Measurements from ENCODE around the gene TIGAR.

TIGAR gene

GRCh38 chr12:4273273-4273651 is 47.8 kb upstream of the TIGAR start:
- Histone ChIP-seq H3K4me1 (ENCODE audit: insufficient read depth, low read length, severe bottlenecking) (peaks cover 25% of the 10 kb centered on the region), H3K79me2 (ENCODE audit: insufficient read depth, low read length) (no peaks in the 10 kb centered on the region), H3K9me3 (ENCODE audit: low read length) (no peaks in the 10 kb centered on the region), H3K27me3 (ENCODE audit: insufficient read depth, low read length) (peaks cover 12% of the 10 kb centered on the region), H3K4me2 (ENCODE audit: low read length) (no peak overlapping the region), H2AFZ (ENCODE audit: low read length) (no peak overlapping the region), H3K9me2 (ENCODE audit: low read depth, low read length) (no peaks in the 10 kb centered on the region), H3K9ac (ENCODE audit: low read length) (no peak overlapping the region), H4K20me1 (ENCODE audit: insufficient read depth, low read length) (no peaks in the 10 kb centered on the region), H3K36me3 (ENCODE audit: insufficient read depth, low read length) (no peaks in the 10 kb centered on the region), H3K4me3 (ENCODE audit: low read depth, low read length, poor library complexity, severe bottlenecking) (no peak overlapping the region), H3K27ac (ENCODE audit: low read depth, low read length, poor library complexity, severe bottlenecking) (no peak overlapping the region), H3F3A (ENCODE audit: insufficient read depth, low read length) (no peaks in the 10 kb centered on the region)
- TF ChIP-seq EZH2 (IDR thresholded peaks at IDR 0.05; ENCODE audit: borderline replicate concordance, low read length) (no peak), CTCF (IDR thresholded peaks at IDR 0.05; ENCODE audit: low read length) (no peak)

GRCh38 chr12:4273652-4274395 is 47.2 kb upstream of the TIGAR start, which contains the start of gene CCND2:
Gene CCND2 (plus strand): TSS chr12:4273762. CDS start chr12:4274041, 279 bp downstream.
- Histone ChIP-seq H3K4me2 (ENCODE audit: low read length) (no peak within 1 kb of the TSS), H3K36me3 (ENCODE audit: insufficient read depth, low read length) (no peaks in the 10 kb centered on the region), H3K4me1 (ENCODE audit: insufficient read depth, low read length, severe bottlenecking) (peaks cover 22% of the 10 kb centered on the region), H3K9ac (ENCODE audit: low read length) (no peak within 1 kb of the TSS), H3K27me3 (ENCODE audit: insufficient read depth, low read length) (peaks cover 8% of the 10 kb centered on the region; the same call in 1 of the 2 replicates), H3K4me3 (ENCODE audit: low read depth, low read length, poor library complexity, severe bottlenecking) (no peak within 1 kb of the TSS), H2AFZ (ENCODE audit: low read length) (no peak within 1 kb of the TSS), H3K9me2 (ENCODE audit: low read depth, low read length) (no peaks in the 10 kb centered on the region), H4K20me1 (ENCODE audit: insufficient read depth, low read length) (no peaks in the 10 kb centered on the region), H3F3A (ENCODE audit: insufficient read depth, low read length) (no peaks in the 10 kb centered on the region), H3K27ac (ENCODE audit: low read depth, low read length, poor library complexity, severe bottlenecking) (no peak within 1 kb of the TSS), H3K9me3 (ENCODE audit: low read length) (no peaks in the 10 kb centered on the region), H3K79me2 (ENCODE audit: insufficient read depth, low read length) (no peaks in the 10 kb centered on the region)
- TF ChIP-seq CTCF (IDR thresholded peaks at IDR 0.05; ENCODE audit: low read length) (no peak), EZH2 (IDR thresholded peaks at IDR 0.05; ENCODE audit: borderline replicate concordance, low read length) (no peak)

GRCh38 chr12:4274396-4275015 is 46.5 kb upstream of the TIGAR start:
- H3K4me1 ChIP-seq (ENCODE audit: insufficient read depth, low read length, severe bottlenecking): peaks cover 18% of the 10 kb centered on the region
- no peaks in the 10 kb centered on the region for H3K9me2 ChIP-seq (ENCODE audit: low read depth, low read length)
- no peak overlapping the region for H3K4me3 ChIP-seq (ENCODE audit: low read depth, low read length, poor library complexity, severe bottlenecking)
- no peaks in the 10 kb centered on the region for H3K9me3 ChIP-seq (ENCODE audit: low read length)
- no peaks in the 10 kb centered on the region for H4K20me1 ChIP-seq (ENCODE audit: insufficient read depth, low read length)
- no peaks in the 10 kb centered on the region for H3K79me2 ChIP-seq (ENCODE audit: insufficient read depth, low read length)
- no peak for TF ChIP-seq CTCF (IDR thresholded peaks at IDR 0.05; ENCODE audit: low read length)
- TF ChIP-seq EZH2 (IDR thresholded peaks at IDR 0.05; ENCODE audit: borderline replicate concordance, low read length): no peak
- no peak overlapping the region for H2AFZ ChIP-seq (ENCODE audit: low read length)
- H3F3A ChIP-seq (ENCODE audit: insufficient read depth, low read length): no peaks in the 10 kb centered on the region
- no peaks in the 10 kb centered on the region for H3K36me3 ChIP-seq (ENCODE audit: insufficient read depth, low read length)
- H3K27me3 ChIP-seq (ENCODE audit: insufficient read depth, low read length): peaks cover 8% of the 10 kb centered on the region; the same call in 1 of the 2 replicates
- no peak overlapping the region for H3K27ac ChIP-seq (ENCODE audit: low read depth, low read length, poor library complexity, severe bottlenecking)
- no peak overlapping the region for H3K4me2 ChIP-seq (ENCODE audit: low read length)
- H3K9ac ChIP-seq (ENCODE audit: low read length): no peak overlapping the region

Measured in OCI-LY1 (cell line).